Measurements from ENCODE around the gene DUSP1.

DNA sequence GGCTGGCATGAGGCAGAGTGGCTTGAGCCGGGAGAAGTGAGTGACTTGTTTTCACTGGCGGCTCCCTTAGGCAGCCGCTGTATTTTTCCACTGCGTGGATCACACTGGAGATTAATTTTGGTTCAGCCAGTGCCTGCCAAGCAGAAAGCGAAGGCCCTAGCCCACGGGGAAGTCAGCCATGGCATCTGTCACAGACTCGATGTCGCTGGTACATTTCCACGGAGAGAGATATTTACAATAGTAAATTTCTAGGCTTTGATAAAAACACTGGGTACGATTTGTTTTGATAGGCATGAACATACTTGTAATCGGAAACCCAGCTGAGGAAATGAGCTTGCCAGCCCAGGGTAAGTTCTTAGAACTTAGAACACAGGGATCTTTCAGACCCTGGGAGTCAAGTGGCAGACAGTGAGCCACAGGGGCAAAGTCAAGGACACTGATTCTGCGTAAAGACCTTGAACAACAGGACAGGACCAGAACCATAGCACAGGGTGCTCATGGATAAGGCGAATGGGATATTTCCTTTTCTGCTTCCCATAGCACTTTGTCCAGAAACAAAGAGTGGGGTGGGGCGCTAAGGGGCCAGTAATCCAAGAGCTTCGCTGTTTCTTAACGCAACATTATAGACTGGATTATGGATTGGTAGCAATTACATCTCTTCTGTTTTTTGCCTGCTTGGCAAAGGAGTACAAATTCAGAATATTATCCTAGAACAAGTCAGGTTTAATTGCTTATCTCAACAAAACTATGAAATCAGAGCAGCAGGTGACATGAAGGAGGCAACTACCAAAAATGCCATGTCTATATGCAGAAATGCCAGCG is 4.5 kb downstream of the DUSP1 start:
- TF ChIP-seq, protein P1, sequence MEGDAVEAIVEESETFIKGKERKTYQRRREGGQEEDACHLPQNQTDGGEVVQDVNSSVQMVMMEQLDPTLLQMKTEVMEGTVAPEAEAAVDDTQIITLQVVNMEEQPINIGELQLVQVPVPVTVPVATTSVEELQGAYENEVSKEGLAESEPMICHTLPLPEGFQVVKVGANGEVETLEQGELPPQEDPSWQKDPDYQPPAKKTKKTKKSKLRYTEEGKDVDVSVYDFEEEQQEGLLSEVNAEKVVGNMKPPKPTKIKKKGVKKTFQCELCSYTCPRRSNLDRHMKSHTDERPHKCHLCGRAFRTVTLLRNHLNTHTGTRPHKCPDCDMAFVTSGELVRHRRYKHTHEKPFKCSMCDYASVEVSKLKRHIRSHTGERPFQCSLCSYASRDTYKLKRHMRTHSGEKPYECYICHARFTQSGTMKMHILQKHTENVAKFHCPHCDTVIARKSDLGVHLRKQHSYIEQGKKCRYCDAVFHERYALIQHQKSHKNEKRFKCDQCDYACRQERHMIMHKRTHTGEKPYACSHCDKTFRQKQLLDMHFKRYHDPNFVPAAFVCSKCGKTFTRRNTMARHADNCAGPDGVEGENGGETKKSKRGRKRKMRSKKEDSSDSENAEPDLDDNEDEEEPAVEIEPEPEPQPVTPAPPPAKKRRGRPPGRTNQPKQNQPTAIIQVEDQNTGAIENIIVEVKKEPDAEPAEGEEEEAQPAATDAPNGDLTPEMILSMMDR (IDR thresholded peaks at IDR 0.05) = no peak
- no peak for TF ChIP-seq POLR2A (IDR thresholded peaks at IDR 0.05)
